ENCODE data around the gene TGFA.

GRCh38 chr2:70489165-70489564 lies 64.5 kb downstream of the TGFA start:
- TF ChIP-seq POLR2A (IDR thresholded peaks at IDR 0.05; ENCODE audit: borderline replicate concordance, extremely low read depth, insufficient read depth, insufficient read length), result no peak
- TF ChIP-seq CTCF (IDR thresholded peaks at IDR 0.05 in 2 of 3, conservative IDR thresholded peaks at IDR 0.05 in 1 of 3; ENCODE audit: borderline replicate concordance in 1 of 3, insufficient read depth in 1 of 3, low read depth in 2 of 3, low read length in 2 of 3), result no peak
- no peak for TF ChIP-seq POLR2AphosphoS5 (IDR thresholded peaks at IDR 0.05; ENCODE audit: low read depth, low read length)
- TF ChIP-seq EGR1 (IDR thresholded peaks at IDR 0.05; ENCODE audit: low read depth), result no peak
- TF ChIP-seq SIN3A (IDR thresholded peaks at IDR 0.05; ENCODE audit: low read depth), result no peak
- TF ChIP-seq EZH2 (IDR thresholded peaks at IDR 0.05), result no peak
- no peak for TF ChIP-seq EZH2phosphoT487 (IDR thresholded peaks at IDR 0.05; ENCODE audit: borderline replicate concordance)
- no peak for TF ChIP-seq SP1 (IDR thresholded peaks at IDR 0.05; ENCODE audit: low read depth)
- TF ChIP-seq REST (IDR thresholded peaks at IDR 0.05; ENCODE audit: low read depth), result no peak
- no peak for TF ChIP-seq JUND (IDR thresholded peaks at IDR 0.05)
- no peak for TF ChIP-seq ZFX (IDR thresholded peaks at IDR 0.05)
- TF ChIP-seq MAX (IDR thresholded peaks at IDR 0.05), result no peak
- no peak for TF ChIP-seq SRF (IDR thresholded peaks at IDR 0.05; ENCODE audit: low read depth)

Data from HCT116 (cell line).